IPS-18c (cell line): ENCODE results near the gene TTPAL.

Source experiments
- H3K4me3 ChIP-seq: 2 replicates; pipeline ENCODE4 v1.7.0; 2013; ENCODE audit warnings: low read depth, mild to moderate bottlenecking, low read length, moderate library complexity; ENCODE audit not compliant: insufficient read depth
- H3K9me3 ChIP-seq: one replicate; pipeline ENCODE4 v1.6.1; 2013; ENCODE audit warnings: mild to moderate bottlenecking, low read length, moderate library complexity; ENCODE audit not compliant: control insufficient read depth, insufficient read depth

The TTPAL gene, protein sequence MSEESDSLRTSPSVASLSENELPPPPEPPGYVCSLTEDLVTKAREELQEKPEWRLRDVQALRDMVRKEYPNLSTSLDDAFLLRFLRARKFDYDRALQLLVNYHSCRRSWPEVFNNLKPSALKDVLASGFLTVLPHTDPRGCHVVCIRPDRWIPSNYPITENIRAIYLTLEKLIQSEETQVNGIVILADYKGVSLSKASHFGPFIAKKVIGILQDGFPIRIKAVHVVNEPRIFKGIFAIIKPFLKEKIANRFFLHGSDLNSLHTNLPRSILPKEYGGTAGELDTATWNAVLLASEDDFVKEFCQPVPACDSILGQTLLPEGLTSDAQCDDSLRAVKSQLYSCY

DNA sequence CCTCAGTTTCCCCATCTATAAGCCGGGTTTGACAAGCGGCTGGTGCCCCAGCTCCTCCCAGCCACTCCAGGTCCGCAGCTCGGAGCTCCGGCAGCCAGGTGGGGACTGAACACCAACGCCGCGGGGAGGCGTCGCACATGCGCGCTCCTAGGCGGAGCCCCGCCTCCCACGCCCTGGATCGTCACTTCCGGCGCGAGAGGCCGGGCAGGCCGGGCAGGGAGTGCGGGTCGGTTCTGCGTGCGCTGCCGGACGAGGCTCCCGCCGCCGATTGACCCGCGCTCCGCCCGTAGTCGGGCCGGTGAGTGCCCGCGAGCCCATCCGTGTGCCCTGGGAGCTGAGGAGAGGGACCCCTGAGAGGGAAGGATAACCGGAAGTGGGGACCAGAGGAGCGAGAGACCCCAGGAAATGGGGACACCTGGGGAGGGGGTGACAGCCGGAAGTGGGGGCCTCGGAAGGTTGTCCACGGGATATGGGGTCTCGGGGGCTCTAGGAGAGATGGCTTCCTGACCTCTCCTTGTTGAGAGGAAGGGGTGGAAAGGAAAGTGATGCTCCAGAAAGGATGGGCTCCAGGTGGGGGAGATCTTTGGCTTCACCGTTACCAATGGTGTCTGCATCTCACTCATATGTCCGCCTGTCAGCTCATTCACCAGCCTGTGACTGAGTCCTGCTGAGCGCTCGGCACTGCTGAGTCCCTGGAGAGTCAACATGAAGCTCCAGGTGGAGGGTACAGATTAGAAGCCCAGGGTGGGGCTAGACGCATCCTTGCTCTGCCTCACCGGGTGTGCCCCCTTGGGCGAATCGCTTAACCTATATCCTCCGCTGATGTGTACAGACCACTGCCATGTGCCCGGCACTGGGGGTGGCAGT, at the start of gene TTPAL:
TSS of gene TTPAL (plus strand) at position 181 of the 867 bp plus-strand sequence. CDS start 4,126 bp downstream, outside the sequence.
- Histone ChIP-seq H3K9me3 (no peaks in the 10 kb centered on the region), H3K4me3 (peak within 1 kb of the TSS; percentile 85)

- Histone ChIP-seq H3K4me3 (no peak overlapping the region), H3K9me3 (no peaks in the 10 kb centered on the region)
Observed at GRCh38 chr20:44425923-44426322, 49.8 kb upstream of the TTPAL start.

DNA sequence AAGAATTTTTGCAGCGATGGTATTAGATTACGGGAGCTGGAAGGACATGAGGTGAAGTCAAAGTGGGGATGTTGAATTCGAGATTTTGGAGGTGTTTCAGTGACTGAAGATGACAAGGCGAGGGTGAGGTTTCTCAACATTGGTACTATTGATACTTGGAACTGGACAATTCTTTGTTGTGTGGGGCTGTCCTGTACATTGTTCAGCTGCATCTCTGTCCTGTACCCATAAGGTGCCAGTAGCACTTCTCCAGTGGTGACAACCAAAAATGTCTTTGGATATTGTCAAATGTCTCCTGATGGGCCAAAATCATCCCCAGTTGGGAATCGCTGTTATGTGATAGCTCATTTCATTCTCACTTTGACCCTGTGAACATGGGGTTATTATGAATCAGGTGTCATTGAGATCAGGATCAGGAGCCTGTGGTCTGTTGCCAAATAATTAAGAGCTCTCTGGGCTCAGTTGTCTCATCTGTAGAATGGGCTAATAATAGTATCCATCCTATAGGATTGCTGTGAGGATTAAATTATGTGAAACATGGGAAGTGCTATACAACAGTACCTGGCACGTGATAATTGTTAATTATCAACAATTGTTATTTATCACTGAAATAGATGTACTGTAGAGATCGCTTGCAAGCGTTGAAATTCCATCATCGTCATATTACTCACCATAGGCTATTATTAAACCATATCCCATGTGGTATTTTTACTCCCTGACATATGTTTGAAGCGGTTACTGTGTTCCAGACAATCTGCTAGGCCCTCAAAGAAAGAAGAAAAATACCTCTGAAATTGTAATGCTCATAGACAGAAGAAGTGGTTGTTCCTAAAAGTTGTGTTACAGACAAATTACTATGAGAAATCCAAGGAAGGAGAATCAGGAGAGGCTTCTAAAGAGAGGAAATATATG, 48.5 kb upstream of the TTPAL start:
- no peak overlapping the region for H3K4me3 ChIP-seq
- no peaks in the 10 kb centered on the region for H3K9me3 ChIP-seq

- H3K9me3 ChIP-seq, result no peaks in the 10 kb centered on the region
- no peak overlapping the region for H3K4me3 ChIP-seq
Observed at GRCh38 chr20:44427804-44428173, 47.9 kb upstream of the TTPAL start.

- no peaks in the 10 kb centered on the region for H3K9me3 ChIP-seq
- H3K4me3 ChIP-seq, result no peak overlapping the region
Observed at GRCh38 chr20:44428174-44429016, 47.3 kb upstream of the TTPAL start.

DNA sequence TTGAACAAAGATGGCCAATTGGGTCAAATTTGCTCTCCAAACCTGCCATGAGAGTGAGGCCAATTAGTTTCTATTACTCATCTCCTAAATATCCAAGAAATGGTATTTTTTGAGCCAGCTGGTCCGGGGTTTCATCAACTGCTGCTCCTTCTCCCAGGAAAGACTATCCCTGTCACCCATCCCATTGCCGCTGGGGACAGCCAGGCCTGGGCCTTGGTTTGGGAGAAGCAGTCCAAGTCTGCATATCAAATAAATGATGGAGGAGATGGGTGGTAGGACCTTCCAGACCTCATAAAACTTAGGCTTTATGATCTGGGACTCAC, 46.7 kb upstream of the TTPAL start:
- no peaks in the 10 kb centered on the region for H3K9me3 ChIP-seq
- no peak overlapping the region for H3K4me3 ChIP-seq

DNA sequence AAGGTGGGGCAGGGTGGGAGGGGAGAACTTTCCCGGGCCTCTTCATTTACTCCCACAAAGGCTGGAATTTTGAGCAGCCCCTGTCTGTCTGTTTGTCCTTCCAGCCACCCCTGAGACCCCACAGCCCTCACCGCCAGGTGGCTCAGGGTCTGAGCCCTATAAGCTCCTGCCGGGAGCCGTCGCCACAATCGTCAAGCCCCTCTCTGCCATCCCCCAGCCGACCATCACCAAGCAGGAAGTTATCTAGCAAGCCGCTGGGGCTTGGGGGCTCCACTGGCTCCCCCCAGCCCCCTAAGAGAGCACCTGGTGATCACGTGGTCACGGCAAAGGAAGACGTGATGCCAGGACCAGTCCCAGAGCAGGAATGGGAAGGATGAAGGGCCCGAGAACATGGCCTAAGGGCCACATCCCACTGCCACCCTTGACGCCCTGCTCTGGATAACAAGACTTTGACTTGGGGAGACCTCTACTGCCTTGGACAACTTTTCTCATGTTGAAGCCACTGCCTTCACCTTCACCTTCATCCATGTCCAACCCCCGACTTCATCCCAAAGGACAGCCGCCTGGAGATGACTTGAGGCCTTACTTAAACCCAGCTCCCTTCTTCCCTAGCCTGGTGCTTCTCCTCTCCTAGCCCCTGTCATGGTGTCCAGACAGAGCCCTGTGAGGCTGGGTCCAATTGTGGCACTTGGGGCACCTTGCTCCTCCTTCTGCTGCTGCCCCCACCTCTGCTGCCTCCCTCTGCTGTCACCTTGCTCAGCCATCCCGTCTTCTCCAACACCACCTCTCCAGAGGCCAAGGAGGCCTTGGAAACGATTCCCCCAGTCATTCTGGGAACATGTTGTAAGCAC, 46.0 kb upstream of the TTPAL start:
- Histone ChIP-seq H3K9me3 (no peaks in the 10 kb centered on the region), H3K4me3 (no peak overlapping the region)

GRCh38 chr20:44430270-44431065, 45.2 kb upstream of the TTPAL start:
- H3K9me3 ChIP-seq, result no peaks in the 10 kb centered on the region
- no peak overlapping the region for H3K4me3 ChIP-seq

- no peak overlapping the region for H3K4me3 ChIP-seq
- no peaks in the 10 kb centered on the region for H3K9me3 ChIP-seq
Observed at GRCh38 chr20:44431118-44431501, 44.6 kb upstream of the TTPAL start.

- no peaks in the 10 kb centered on the region for H3K9me3 ChIP-seq
- H3K4me3 ChIP-seq, result no peak overlapping the region
Observed at GRCh38 chr20:44431502-44432234, 44.0 kb upstream of the TTPAL start.

- Histone ChIP-seq H3K9me3 (no peaks in the 10 kb centered on the region), H3K4me3 (no peak overlapping the region)
Observed at GRCh38 chr20:44432618-44433577, 42.8 kb upstream of the TTPAL start.

- H3K4me3 ChIP-seq, result no peak overlapping the region
- H3K9me3 ChIP-seq, result no peaks in the 10 kb centered on the region
Observed at GRCh38 chr20:44433751-44434538, 41.7 kb upstream of the TTPAL start.

- no peak overlapping the region for H3K4me3 ChIP-seq
- no peaks in the 10 kb centered on the region for H3K9me3 ChIP-seq
Observed at GRCh38 chr20:44435630-44436335, 39.9 kb upstream of the TTPAL start.
